HTERT RPE-1 (cell line): ENCODE measurements around the gene DYNC1I1.

Experiments used
- in situ Hi-C: fragments of 300-500 bp; cut with MboI; formaldehyde crosslinking; loops from 4 replicates; pipeline ENCODE4 v1.14.3; 2020; ENCODE audit warnings: low sequenced_read_pairs

The DYNC1I1 gene

DNA sequence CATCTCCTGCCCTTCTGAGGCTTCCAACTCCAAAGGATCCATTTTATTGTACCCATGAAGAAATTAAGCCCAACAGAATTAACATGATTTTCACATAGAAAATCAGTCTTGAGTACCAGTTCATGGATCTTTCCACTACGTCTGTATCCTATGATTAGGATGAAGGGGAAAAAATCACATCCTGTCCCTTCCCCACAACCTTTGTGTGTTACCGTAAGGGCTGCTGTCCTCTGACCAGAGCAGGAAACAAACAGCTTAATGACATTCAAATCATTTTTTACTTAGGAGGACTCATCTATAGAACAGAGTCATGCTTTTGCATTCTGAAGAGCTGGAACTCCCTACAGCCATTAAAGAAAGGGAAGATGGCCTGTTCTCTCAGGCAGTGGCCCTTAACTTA lies 241.5 kb downstream of the DYNC1I1 start:
- in situ Hi-C loops, result no loop called here

DNA sequence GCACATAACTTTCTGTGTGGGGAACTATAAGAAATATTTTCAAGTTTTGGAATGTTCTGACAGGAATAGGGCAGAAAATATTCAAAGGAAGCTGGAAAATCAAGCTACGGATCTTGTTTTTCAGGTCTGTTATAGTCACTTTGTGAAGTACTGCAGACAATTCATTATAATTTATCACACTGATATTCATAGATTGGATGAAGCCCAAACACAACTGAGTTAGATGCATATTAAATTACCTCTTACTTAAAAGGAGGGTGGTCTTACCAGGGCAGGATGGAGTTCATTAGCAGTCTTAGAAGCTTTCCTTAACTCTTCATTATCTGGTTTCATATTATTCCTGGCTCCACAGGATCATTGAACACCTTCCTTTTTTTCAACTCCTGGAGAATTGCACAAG lies 242.3 kb downstream of the DYNC1I1 start:
- in situ Hi-C loops, result no loop called here

DNA sequence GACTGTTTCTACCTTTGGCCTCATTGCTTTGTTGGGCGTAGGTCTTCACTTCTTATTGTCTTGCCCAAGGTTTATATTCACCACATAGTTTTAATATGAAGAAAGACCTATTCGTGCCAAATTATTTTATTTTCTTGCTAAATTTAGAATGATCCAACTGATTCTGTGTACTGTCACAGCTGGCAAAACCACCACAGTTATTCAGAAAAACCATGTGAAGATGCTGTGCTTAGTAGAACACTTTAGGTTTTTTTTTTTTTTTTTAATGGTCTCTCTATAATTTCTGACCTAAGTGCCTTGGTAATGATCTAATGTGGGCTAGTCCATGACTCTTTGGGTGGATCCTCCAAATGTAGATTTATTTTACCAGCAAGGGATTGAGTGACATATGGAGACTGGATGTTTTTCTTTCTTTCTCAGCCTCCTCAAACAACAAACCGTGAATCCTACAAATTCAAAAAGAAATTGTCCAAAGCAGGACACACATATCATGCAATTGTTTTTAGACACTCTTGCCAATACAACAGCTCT lies 243.8 kb downstream of the DYNC1I1 start:
- in situ Hi-C loops, result no loop called here

DNA sequence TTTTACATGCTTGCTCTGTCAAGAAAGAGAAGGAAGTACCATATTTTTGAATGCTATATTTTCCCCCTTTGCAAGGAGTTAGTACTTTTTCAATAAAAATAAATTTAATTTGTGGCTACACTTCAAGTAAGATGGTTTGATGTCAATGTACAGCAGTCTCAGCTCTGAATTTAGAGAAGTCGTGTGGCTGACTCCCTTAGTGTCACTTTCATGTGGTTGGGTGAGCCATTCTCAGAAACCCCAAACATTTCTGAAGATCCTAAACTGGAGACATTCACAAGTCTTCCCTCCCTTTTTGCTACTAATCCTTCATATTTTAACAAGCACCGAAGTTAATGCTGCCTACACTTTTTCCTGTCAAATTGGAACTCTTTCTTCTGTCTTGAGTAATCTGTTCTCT lies 244.4 kb downstream of the DYNC1I1 start:
- in situ Hi-C loops, result no loop called here

DNA sequence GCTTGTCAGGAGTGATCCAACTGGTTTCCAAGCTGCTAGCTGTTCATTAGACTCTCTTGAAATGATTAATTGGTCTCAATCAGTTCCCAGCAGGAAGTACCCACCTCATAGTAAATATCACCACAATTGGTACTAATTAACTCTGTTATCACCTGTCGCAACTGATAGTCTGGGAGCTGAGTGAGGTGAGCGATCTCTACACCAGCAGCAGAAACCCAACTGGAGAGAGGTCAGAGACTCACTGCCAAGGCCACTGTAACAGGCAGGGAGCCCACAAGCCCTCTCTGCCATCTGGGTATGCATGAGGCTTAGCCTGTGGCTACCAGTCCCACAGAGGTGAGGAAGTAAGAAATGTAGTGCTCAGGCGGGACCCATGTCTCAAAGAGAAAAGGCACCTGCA lies 245.5 kb downstream of the DYNC1I1 start:
- in situ Hi-C loops, result no loop called here

DNA sequence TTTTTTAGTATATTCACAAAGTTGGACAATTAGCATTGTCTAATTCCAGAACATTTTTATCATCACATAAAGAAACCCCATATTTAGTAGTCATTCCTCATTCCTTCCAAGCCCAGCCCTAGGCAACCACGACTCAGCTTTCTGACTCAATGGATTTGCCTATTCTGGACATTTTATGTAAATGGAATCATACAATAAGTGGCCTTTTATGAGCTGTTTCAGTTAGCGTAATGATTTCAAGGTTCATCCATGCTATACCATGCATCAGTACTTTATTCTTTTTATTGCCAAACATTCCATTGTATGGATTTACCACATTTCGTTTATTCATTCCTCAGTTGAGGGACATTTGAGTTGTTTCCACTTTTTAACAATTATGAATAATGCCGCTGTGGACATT lies 249.2 kb downstream of the DYNC1I1 start:
- in situ Hi-C loops, result no loop called here

DNA sequence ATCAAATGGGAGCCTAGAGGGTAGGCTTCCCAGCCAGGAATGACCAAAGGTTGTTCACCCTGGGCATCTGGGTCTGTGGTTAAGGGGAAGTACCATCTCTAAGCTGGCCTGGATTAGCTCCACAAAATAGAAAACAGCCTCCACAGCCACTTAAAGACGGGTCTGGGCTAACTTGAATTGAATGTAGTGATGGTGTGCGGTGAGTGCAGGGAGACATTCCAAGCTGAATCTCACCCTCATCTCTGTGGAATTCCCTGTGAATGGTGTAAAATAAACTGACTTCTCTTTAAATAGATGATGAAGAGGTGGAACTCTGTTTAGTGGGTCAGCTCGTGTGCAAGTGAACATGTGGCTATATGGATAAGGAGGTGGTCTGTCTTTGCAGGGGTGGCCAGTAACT lies 251.0 kb downstream of the DYNC1I1 start:
- in situ Hi-C loops, result no loop called here

DNA sequence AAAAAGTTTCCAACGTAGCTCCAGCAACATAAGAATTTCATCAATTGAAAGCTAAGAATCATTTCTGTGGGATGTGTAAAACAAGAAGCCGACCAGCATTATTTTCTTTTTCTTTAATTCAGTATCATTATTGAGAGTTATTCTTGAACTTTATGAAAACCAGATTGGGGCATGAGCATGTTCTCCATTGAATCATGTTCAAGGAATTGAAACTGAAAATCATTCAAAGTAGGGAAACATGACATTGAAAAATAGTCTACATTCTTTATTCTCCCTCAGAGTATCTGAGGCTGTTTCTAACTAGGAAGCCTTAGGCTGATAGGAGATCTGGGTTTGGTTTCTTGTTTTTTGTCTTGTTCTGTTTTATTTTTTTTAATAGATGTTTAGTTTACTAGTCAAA lies 253.7 kb downstream of the DYNC1I1 start:
- in situ Hi-C loops, result no loop called here

DNA sequence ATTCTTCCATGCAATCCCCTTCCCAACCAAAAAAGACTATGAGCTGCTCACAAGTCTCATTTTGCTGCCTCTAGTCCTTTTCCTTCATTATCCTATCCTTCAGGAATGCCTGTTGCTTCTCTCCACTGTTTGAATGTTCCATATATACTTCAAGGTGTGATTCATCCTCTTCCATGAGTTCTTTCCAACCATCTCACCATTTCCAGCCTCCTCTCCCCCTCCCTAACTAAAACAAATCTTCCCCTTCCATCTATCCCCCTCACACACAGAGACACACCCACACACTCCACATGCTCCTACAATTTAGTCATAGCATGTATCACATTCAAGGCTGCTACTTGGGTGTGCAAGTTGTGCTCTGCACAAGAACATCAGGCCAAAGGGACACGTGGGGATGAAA lies 254.3 kb downstream of the DYNC1I1 start:
- in situ Hi-C loops, result no loop called here

DNA sequence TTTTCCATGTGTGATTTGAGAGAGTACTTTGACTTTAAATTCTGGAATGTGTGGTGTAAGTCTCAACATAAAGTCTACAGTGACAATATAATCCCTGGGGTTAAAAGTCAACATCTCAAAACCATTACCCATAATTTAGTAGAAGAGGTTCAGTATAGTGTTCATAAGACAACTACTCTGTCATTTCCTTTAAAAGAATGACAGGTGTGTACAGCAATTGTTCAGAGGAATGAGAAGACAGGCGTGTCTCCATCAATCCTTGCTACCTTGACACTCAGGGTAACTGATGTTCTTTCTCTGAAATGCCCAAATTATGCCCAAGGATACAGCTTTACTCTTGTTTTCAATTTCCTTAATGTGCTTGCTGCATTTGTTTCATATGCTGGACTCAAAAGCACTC lies 256.4 kb downstream of the DYNC1I1 start:
- in situ Hi-C loops, result no loop called here

DNA sequence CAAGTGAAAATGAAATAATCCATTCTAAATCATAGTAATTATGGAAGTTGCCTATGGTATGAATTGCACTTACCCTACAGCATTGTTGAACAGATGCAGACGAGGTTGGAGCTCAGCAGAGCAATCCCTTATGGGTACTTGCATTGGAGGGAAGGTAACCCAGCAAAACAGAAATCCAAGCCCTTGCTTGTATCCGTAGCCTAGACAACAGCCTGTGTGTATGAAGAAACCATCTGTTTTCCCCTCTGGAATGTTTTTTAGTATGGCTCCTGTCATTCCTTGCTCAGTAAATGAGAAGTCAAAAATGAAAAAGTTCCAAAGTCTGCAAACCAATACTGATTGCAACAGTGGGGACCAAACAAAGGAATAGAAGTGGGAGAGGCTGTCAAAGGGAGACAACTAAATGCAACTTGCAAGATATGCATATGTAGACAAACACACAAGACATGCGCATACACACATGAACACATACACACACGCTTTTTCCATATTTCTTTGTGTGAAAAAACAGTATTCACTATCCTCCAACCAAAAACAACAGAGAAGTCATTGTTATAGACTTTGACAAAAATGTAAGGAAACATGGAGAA lies 260.8 kb downstream of the DYNC1I1 start:
- in situ Hi-C loops, result no loop called here

DNA sequence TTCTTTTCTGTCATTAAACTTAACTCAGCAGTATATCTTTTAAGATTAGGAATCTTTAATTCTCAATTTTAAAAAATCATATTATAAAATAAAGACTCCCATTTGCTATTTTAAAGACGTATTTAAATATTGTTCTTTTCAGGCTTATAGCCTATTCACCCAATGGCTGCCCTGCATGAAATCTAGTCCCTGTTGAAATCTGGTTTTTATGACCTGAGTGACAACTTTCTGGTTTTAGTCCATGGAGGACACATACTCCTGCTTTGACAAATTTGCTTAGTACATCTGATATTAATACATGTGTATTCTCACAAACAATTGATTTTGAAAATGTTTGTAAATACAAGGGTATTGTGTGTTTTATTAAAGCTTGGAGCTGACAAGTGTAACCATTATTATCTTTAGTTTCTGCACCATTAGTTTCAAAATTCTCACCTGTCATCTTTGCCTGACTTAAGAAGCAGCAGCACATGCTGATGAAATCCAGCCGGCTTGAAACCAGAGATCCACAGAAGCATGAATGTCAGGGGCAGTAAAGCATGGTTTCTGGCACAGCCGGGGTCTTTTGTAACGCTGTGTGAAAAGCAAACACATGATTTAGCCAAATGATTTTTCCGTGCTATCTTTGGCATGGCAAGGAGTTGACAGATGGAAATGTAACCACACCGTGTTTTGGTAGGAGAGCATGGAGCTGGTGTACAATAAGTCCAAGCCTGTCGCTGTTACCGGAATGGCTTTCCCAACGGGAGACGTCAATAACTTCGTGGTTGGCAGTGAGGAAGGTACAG lies 262.8 kb downstream of the DYNC1I1 start:
- in situ Hi-C loops, result no loop called here

DNA sequence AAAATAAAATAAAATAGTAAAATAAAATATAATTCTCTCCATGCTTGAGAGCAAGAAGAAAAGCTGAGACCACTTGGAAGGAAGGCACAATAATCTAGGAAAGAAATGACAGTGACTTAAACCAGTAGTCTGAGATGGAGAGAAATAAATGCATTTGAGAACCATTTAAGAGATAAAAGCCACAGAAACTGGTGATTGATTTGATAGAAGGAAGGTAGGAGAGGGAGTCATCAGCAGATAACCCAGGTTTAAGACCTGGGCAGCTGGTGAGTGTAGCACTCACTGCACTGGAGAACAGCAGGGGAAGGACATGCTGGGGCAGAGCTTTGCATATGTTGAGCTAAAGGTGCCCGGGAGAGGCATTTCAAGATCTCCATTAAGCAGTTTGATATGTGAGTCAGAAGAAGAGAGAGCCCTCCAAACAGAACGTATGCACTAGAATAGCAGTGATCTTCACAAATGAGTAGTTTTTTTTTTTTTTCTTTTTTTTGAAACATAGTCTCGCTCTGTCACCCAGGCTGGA lies 268.0 kb downstream of the DYNC1I1 start:
- in situ Hi-C loops, result no loop called here

DNA sequence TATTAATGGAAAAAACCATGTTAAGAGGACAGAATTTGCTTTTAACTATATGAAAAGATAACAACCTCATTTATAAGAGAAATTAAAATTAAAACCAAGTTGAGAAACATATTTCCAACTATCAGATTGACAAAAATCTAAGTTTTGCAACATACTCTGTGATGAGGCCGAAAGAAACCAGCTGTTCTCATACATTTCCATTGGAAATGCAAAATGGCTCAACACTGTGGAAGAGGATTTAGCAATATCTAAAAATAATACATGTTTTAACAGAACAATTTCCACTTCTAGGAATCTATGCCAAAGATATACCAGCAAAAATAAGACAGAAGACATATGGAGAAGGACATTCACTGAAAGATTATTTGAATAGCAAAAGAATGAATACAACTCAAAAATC lies 268.8 kb downstream of the DYNC1I1 start:
- in situ Hi-C loops, result no loop called here

DNA sequence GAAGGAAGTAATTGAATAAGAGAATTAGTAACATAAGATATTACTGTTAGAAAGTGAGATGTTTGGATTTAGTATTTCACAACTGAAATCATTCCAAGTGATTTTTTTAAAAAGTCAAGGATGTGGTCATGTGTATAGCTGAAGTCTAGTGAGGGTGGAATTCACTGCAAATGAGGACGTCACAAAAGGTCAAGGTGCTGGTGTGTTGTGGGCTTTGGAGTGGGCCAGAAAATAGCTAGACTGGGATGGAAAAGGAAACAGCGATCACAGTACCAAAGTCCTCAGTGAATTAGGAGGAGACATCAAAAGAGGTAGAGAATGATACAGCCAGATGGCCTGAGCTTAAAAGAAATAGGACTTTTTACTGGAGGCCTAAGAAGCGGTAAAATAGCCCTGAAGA lies 272.8 kb downstream of the DYNC1I1 start:
- in situ Hi-C loops, result no loop called here

DNA sequence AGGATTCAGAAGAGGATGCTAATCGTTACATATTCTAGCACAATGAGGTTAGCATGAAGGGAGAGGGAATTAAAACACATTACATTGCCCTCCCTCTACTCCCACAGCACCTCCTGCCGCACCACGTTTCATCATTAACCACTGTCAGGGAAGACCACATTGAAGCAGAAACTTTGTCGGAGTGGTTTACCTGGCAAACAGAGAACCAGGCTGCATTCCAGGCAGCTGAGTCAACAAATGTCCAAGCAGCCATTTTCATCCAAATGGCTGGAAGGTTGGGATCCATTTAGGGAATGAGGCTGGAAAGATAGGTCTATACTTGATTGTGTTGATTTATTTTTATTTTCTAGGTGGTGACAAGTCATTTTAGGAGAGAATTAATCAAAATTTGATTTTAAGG lies 273.6 kb downstream of the DYNC1I1 start:
- in situ Hi-C loops, result no loop called here

DNA sequence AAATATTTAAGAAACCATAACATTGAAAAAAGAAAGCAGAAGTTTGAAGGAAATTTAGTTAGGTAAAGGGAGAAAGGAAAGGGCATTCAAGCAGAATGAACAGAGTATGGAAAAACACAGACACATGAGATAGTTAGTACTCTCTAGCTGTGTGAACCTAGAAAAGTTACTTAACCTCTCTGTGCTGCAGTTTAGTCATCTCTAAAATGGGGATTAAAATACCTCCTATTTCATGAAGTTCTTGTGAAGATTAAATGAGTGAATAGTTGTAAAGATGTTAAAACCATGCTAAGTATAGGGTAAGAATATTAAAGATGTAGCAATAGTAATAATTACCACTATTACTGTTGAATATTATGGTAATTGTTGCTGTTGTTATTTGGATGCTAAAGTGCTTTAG lies 279.9 kb downstream of the DYNC1I1 start:
- in situ Hi-C loops, result no loop called here

DNA sequence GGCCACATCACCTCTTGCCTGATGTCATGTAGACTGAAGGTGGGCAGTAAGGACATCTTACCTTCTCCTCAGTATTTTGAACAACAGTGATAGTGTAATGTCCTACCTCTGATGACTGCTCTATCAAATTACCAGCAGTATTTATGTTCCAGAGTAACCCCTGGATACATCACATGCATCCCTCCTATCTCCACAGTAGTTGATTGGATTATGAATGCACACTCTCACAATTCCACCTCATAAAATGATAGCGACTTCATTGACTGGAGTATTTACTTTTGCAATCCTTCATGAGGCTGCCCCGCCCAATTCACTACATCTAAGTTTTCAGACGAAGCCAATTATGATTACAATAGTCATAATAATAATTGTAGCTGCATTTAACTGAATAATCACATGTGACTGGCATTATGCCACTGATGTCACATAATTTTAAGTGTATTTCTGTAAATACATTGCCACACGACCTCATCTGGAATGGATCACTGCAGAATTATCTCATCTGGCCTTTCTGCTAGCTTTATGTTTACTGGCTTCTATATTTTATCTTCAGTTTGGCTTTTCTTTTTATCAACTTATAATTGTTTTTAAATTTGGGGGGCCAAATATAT lies 280.6 kb downstream of the DYNC1I1 start:
- in situ Hi-C loops, result no loop called here

DNA sequence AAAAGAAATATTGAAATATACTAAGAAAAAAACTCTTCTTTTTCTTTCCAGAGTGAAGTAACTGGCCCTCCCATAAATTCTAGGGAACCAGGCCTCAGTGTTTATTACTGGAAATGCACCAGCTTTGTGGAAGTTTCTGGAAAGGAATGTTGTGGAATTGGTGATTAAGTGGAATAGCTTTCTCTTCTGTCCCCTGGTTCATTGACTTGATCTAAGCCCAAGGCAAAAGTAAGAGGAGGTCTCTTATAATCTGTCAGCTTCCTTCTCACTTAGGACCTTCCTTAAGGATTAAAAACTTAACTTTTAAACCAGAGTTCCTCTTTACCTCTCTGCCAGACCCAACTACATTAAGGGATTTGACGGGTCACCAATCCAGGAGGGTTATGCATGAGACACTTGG lies 283.4 kb downstream of the DYNC1I1 start:
- in situ Hi-C loops, result no loop called here

DNA sequence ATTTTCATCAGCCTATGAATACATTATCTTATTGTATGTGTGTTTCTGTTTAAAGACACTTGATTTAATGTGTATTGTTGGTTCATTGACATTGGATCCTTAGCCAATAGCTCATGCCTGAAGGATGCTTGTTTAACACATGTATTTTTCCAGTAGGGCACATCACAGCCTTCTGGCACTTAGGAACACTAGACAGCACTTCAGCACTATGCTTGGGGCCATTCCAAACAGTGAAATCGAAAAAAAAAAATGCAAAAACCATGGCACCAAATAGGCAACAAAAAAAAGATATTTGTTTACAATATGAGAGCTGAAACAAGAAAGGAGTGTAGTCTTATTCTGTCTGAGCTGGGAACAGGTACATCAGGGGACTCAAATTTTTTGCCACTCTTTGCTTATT lies 286.7 kb downstream of the DYNC1I1 start:
- in situ Hi-C loops, result no loop called here

DNA sequence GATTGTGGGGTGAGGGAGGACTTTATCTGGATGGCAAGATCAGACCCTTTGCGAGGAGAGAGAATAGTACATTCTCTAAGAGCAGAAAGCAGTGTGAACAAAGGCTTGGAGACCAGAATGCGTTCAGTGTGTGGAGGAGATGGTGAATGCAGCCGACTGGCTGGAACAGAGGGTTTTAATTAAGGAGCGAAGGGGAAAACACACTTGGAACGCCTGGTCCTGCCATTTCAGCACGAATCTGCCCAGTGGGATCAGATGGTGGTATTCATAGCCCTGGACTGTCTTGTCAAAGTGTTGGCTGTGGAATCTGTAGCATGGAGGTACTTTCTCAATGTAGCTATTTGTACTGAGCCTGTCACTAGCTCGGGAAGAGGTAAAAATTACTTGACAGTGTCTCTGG lies 288.7 kb downstream of the DYNC1I1 start:
- in situ Hi-C loops, result no loop called here

DNA sequence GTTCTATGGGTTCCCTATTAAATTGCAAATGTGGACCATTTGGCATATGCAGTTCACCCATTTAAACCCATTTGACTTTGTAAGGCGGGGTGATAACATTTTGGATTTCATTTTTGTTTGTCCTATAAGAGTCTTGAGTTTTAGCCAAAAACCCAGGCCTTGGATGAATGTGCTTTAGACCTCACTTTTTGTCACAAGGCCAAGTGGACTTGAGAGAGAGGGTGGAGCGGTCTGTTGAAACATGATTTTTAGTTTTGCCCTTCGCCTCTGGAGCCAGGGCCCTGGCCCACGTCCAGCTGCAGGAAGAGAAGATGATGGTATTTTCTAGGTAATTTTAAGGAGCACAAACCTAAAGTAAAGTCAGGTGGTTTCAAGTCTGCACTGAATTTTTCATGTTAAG lies 289.5 kb downstream of the DYNC1I1 start:
- in situ Hi-C loops, result no loop called here
